ENCODE data around the gene ZNF652.
"Not testable (repeated sequence)": the region's sequence is repeated elsewhere in the genome, so short reads cannot be mapped to it uniquely, and the experiment has no call there.

The ZNF652 gene

GRCh38 chr17:49298371-49298976 is 63.6 kb downstream of the ZNF652 start:
- DNase-seq: no peak

GRCh38 chr17:49297141-49297540 is 64.9 kb downstream of the ZNF652 start:
- DNase-seq: no peak

- DNase-seq: no peak
Measured at GRCh38 chr17:49294122-49294521, 67.9 kb downstream of the ZNF652 start.

- no peak for DNase-seq
Measured at GRCh38 chr17:49292901-49293300, 69.1 kb downstream of the ZNF652 start.

- DNase-seq: no peak
Measured at GRCh38 chr17:49291929-49292328, 70.1 kb downstream of the ZNF652 start.

- DNase-seq: peak in 1 of 2 experiments; percentile 19
Measured at GRCh38 chr17:49290690-49291359, 71.2 kb downstream of the ZNF652 start.

- DNase-seq: no peak
Measured at GRCh38 chr17:49288388-49288787, 73.7 kb downstream of the ZNF652 start.

- DNase-seq: no peak
Measured at GRCh38 chr17:49287481-49287880, 74.6 kb downstream of the ZNF652 start.

GRCh38 chr17:49286261-49286973 is 75.6 kb downstream of the ZNF652 start:
- DNase-seq: not testable (repeated sequence)

GRCh38 chr17:49285716-49286115 is 76.3 kb downstream of the ZNF652 start:
- no peak for DNase-seq

- DNase-seq: no peak
Measured at GRCh38 chr17:49280918-49281317, 81.1 kb downstream of the ZNF652 start.

- DNase-seq: no peak
Measured at GRCh38 chr17:49280061-49280460, 82.0 kb downstream of the ZNF652 start.

GRCh38 chr17:49279263-49280015 is 82.6 kb downstream of the ZNF652 start:
- not testable (repeated sequence) for DNase-seq

GRCh38 chr17:49278076-49278475 is 84.0 kb downstream of the ZNF652 start:
- DNase-seq: no peak

- no peak for DNase-seq
Measured at GRCh38 chr17:49277638-49278037, 84.4 kb downstream of the ZNF652 start.

GRCh38 chr17:49275981-49276380 is 86.1 kb downstream of the ZNF652 start:
- DNase-seq: not testable (repeated sequence)

- DNase-seq: no peak
Measured at GRCh38 chr17:49269356-49269755, 92.7 kb downstream of the ZNF652 start.

GRCh38 chr17:49267912-49268311 is 94.1 kb downstream of the ZNF652 start:
- no peak for DNase-seq

- DNase-seq: no peak
Measured at GRCh38 chr17:49266233-49266632, 95.8 kb downstream of the ZNF652 start.

GRCh38 chr17:49261540-49261939 is 100.5 kb downstream of the ZNF652 start:
- not testable (repeated sequence) for DNase-seq

- DNase-seq: no peak
Measured at GRCh38 chr17:49260817-49261291, 101.2 kb downstream of the ZNF652 start.

GRCh38 chr17:49260011-49260816 is 101.8 kb downstream of the ZNF652 start:
- no peak for DNase-seq
